Mononuclear cell (primary cell): ENCODE results near the gene STAU1. TPM values are rescaled to one million over a fixed set of nuclear protein-coding genes. Genes with fewer than 3 reads are reported as not detected.
"Not testable (repeated sequence)": the region's sequence is repeated elsewhere in the genome, so short reads cannot be mapped to it uniquely, and the experiment has no call there.

Experiments
- H3K27me3 ChIP-seq: 2 replicates; pipeline ENCODE4 v1.6.0; 2011; ENCODE audit warnings: low read length, control low read depth; ENCODE audit not compliant: insufficient read depth
- H3K4me1 ChIP-seq: 2 replicates; pipeline ENCODE4 v1.5.1; 2011; ENCODE audit warnings: mild to moderate bottlenecking, low read length, control low read depth; ENCODE audit not compliant: insufficient read depth
- H3K4me3 ChIP-seq: 2 replicates; pipeline ENCODE4 v1.5.1; 2011; ENCODE audit warnings: mild to moderate bottlenecking, low read length, moderate library complexity
- H3K9me3 ChIP-seq: 2 replicates; pipeline ENCODE4 v1.5.1; 2011; ENCODE audit warnings: low read depth, mild to moderate bottlenecking, control low read depth, low read length
- total RNA-seq: library from RNA; depleted of rRNA; stranded (reverse); fragments of >200 nt; gene quantifications from one replicate; pipeline ENCODE4 v1.2.3, GENCODE V29; 2012

The STAU1 gene
- total RNA-seq, 1 donor: 49.6 TPM

DNA sequence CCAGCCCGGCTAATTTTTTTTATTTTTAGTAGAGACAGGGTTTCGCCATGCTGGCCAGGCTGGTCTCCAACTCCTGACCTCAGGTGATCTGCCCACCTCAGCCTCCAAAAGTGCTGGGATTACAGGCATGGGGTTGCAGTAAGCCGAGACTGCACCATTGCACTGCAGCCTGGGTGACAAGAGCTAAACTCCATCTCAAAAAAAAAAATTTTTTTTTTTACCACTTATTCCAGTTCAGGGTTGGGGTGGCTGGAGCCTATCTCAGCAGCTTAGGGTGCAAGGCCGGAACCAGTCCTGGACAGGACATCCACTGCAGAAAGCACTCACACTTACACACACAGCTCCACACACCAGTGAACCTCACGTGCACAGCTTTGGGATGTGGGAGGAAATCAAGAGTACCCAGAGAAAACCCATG, 4.0 kb downstream of the STAU1 start:
- H3K4me3 ChIP-seq, H3K27me3 ChIP-seq: not testable (repeated sequence)
- peaks cover 42% of the 10 kb centered on the region for H3K4me1 ChIP-seq

DNA sequence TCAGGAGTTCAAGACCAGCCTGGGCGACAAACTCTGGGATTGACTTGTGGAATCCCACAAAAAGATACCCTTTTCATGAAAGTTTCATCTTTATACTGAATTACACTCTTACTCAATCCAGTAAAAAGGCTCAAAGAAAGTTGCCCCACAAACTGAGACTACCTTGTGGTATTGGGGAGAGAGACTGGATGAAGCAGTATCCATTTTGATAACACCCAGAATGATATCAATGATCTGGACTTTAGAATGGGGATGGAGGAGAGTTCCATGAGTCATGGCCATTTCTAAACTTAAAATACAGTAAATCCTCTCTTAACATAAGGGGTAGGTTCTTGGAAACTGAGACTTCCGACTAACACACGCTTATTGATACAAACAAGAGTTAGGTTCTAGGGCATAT, 4.7 kb downstream of the STAU1 start:
- H3K4me3 ChIP-seq: no peak overlapping the region
- H3K27me3 ChIP-seq: no peaks in the 10 kb centered on the region
- peaks cover 39% of the 10 kb centered on the region for H3K4me1 ChIP-seq
- H3K9me3 ChIP-seq: no peaks in the 10 kb centered on the region

More for the DNA sequence above, 4.0 kb downstream of the STAU1 start:
- not testable (repeated sequence) for H3K9me3 ChIP-seq

DNA sequence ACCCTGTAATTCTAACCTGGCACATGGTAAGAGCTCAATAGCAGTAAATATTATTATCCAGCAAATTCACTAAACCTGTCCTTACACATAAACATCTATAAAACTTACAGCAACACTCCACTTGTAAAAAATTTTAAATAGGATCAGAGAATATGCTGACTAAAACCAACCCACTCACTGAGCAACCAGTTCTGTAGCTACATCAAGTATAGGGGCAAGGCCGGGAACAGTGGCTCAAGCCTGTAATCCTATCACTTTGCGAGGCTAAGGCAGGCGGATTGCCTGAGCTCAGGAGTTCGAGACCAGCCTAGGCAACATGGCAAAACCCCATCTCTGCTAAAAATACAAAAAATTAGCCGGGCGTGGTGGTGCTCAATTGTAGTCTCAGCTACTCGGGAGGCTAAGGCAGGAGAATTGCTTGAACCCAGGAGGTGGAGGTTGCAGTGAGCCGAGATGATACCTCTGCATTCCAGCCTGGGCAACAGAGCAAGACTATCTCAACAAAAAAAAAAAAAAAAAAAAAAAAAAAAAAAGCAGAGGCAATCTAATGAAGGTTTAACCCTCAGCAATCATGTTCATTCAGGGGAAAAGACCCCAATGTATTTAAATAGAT, 6.8 kb downstream of the STAU1 start:
- no peak overlapping the region for H3K4me3 ChIP-seq
- H3K4me1 ChIP-seq: peaks cover 33% of the 10 kb centered on the region
- no peaks in the 10 kb centered on the region for H3K27me3 ChIP-seq
- H3K9me3 ChIP-seq: no peaks in the 10 kb centered on the region

DNA sequence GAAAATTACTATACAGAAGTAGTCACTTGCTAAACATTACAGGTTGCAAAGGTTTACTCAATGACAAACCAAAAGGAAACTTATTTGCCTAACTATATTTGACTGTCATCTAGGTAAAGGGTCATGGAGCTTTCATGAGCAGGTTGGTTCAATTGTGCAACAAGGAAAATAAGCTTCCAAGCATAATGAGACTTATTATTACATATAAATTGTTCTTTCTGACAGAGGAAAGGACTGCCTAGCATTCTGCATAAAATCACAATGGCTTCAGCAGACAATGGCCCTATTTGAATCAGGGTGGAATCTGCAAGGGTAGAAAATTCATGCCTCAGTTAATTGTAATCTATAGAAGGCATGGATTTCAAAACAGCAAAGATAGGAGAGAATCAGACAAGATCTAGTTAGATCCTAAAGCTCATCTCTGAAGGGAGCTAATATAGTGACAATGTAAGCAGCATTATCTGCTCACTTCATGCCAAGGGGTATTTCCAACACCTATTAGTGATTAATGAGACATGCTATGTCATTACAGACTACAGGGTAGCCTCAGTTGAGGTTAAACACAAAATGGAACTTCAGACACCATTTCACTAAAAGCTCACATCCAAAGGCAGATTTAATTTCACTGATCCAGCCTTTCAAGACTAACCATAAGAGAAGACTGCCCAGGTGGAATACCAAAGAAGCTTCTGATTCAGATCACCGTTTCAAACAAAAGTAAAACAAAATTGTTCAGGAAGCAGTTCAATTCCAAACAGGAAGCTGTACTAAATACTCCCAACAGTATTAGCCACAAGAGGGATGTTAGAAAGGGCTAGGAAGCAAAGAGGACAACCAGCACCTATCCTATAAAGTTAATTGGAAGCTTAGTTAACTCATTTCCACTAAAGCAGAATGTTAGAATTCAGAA, 8.5 kb downstream of the STAU1 start:
- Histone ChIP-seq H3K27me3 (no peaks in the 10 kb centered on the region), H3K4me1 (peaks cover 25% of the 10 kb centered on the region), H3K4me3 (no peak overlapping the region), H3K9me3 (no peaks in the 10 kb centered on the region)

DNA sequence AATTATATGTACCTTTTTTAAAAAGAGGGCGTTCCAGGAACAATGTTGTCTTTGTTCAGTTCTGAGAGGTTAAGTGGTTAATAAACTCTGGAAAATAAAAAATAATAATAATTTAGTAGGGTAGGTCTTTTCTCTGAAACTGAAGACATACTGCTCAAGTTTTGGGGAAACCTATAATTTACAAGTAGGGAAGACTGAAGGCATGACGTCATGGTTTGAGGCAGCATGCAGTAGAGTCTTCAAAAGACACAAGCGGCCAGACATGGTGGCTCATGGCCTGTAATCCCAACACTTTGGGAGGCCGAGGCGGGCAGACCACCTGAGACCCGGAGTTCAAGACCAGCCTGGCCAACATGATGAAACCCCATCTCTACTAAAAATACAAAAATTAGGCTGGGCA, 14.0 kb downstream of the STAU1 start:
- Histone ChIP-seq H3K4me1 (peaks cover 6% of the 10 kb centered on the region), H3K27me3 (no peaks in the 10 kb centered on the region), H3K4me3 (no peak overlapping the region), H3K9me3 (no peaks in the 10 kb centered on the region)

DNA sequence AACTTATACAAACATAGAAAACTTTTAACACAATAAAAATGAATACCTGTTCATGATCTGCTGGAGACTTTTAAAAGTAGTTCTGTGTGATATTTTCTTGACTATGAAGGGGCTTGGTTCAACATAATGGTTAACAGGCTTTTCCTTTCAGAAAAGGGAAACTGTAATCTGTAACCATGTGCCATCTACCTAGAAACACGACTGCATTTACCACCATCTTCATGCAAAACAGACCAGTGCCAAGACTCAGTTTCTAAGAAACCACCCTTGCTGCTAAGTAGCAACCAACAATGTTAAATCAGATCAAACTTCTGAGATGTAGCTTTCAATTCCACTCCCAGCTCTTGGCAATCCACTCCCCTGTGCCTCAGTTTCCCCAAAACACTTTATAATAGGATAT, 15.7 kb downstream of the STAU1 start:
- Histone ChIP-seq H3K27me3 (no peaks in the 10 kb centered on the region), H3K4me3 (no peak overlapping the region), H3K9me3 (no peaks in the 10 kb centered on the region), H3K4me1 (peaks cover 15% of the 10 kb centered on the region)

DNA sequence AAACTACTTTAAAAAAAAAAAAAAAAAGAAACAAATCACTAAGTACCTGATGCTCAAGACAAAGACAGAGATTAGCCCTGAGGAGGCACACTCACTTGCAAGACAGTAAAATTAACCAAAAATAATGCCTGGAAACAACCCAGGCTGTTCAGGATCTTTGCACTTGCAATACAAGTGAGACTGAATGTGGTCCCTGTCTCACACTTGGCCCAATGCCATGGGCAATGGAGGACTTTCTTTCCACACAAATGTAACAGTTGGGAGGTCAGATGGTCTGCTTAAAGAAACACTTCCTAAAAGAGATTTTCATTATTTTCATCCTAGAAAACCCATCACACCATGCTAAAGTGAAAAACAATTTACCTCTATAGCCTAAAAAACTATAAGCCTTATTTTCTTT, 16.2 kb downstream of the STAU1 start:
- no peaks in the 10 kb centered on the region for H3K9me3 ChIP-seq
- no peaks in the 10 kb centered on the region for H3K27me3 ChIP-seq
- peaks cover 15% of the 10 kb centered on the region for H3K4me1 ChIP-seq
- no peak overlapping the region for H3K4me3 ChIP-seq

DNA sequence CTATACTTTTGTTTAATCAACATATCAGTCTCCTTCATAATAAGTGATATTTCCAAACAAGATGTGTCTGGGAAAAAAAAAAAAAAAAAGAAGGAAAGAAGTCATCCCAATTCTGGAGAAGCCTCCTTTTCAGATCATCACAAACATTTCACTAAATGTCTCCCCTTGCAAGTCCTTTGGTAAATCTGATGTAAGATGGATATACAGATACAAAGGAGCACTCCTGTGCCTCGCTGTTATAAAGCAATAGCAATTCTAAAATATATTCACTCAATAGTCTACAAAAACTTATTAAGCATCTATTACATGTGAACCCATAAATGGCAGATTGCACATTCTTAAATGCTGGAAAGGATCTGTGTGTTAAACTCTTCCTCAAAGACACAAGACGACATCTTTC, 17.4 kb downstream of the STAU1 start:
- peaks cover 15% of the 10 kb centered on the region for H3K4me1 ChIP-seq
- no peak overlapping the region for H3K4me3 ChIP-seq
- H3K27me3 ChIP-seq: no peaks in the 10 kb centered on the region
- H3K9me3 ChIP-seq: no peaks in the 10 kb centered on the region

DNA sequence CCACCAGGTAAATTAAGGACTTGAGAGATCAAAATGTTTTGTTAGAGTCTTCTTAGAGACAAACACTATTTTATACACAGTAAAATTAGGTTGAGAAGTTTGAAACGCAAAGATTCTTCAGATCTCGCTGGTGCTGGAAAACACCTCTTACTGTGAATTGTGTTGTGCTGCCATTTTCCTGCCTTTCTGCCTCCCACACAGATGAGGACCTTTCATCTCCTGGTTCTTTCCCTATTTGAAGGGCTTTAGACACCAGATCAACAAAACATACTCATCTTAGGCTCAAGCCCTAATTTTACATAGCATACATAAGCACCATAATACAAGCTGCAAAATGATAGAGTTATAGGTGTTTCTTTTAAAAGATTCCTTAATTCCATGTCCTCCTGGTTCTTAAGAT, 18.6 kb downstream of the STAU1 start:
- no peak overlapping the region for H3K4me3 ChIP-seq
- peaks cover 15% of the 10 kb centered on the region for H3K4me1 ChIP-seq
- no peaks in the 10 kb centered on the region for H3K27me3 ChIP-seq
- H3K9me3 ChIP-seq: no peaks in the 10 kb centered on the region

DNA sequence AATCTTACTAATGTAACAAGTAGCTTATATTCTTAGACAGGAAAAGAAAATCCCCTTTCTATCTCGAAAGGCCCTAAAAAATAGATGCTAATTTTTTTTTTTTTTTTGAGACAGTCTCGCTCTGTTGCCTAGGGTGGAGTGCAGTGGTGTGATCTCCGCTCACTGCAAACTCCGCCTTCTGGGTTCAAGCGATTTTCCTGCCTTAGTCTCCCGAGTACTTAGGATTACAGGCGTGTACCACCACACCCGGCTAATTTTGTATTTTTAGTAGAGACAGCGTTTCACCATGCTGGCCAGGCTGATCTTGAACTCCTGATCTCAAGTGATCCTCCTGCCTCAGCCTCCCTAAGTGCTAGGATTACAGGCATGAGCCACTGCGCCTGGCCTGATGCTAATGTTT, 19.3 kb downstream of the STAU1 start:
- peaks cover 15% of the 10 kb centered on the region for H3K4me1 ChIP-seq
- H3K4me3 ChIP-seq, H3K27me3 ChIP-seq, H3K9me3 ChIP-seq: not testable (repeated sequence)

DNA sequence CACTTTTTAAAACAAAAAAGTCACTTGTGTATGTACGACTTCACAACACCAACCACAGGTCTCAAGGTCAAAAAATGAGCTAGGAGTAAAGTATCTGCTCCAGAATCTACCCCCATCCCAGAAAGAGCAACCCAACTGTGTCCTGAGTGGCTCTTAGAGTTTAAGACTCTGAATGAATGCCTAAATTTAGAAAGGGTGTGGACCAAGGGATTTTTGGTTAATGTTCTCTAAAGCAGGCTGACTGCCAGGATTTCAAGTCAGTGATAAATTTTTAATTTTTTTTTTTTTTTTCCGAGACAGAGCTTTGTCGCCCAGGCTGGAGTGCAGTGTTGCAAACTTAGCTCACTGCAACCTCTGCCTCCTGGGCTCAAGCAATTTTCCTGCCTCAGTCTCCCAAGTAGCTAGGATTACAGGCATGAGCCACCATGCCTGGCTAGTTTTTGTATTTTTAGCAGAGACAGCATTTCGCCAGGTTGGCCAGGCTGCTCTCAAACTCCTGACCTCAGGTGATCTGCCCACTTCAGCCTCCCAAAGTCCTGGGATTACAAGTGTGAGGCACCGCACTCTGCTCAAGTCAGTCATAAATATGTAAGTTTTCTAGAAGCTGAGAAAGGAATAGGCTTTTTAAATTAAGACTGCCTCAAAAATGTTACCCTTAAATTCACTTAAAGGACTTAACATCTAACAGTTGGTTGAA, 20.2 kb downstream of the STAU1 start:
- peaks cover 15% of the 10 kb centered on the region for H3K4me1 ChIP-seq
- no peaks in the 10 kb centered on the region for H3K9me3 ChIP-seq
- H3K4me3 ChIP-seq: no peak overlapping the region
- H3K27me3 ChIP-seq: no peaks in the 10 kb centered on the region

DNA sequence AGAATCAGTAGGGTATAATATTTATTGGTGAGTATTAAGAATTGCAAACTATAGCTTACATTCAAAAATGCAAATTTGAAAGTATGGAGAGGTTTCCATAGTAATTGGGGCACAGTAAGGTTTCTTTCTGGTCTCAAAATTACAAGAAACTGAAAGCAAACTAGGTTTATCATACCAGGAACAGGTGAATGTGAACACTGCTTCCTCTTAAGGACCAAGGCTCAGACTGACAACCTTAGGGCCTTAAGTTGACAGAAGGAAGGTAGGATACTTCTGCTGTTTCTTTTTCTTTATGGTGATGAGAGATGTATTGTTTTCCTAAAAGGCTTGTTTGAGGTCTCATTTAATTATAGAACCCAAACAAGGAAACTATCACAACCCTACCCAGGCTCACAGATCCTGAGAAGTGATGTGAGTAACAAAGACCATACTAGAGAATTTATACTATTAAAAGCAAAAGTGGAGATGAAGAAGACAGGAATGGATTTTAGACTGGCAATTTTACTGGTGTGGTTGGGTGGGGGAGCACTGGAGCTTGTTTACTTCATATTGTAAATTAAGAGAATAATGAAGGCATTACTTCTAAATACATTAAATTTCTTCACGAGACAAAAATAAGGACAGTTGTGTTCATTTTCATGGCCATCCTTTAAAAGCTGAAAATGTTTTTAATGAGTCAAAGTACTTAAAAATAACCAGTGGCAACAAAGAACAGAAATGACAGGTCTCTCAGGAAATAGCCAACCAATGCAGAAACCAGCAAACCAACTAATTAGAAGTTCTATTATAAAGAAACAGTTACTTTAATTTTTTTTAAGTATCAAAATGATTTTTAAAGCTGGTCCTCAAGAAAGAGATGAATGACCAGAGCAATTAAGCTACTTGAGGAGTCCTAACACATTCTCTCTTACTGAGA, 21.3 kb downstream of the STAU1 start:
- Histone ChIP-seq H3K4me3 (no peak overlapping the region), H3K4me1 (peaks cover 15% of the 10 kb centered on the region), H3K9me3 (no peaks in the 10 kb centered on the region), H3K27me3 (no peaks in the 10 kb centered on the region)

DNA sequence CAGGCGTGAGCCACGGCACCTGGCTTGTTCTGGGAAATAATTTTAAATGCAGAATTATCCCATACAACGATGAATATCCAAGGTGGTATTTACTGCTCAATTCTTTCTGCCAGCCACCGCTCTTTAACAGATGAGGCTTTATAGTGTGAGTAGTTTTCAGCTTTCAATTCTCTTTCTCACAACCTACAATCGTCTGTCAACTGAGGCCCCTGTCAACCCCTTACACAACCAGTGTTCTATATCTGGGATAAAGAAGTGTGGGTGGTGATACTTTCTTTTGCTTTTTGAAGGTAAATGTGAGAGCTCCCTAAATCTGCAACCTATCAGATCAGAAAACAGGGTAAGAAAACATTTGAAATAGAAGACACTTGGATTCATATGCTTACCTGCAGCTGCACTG, 22.5 kb downstream of the STAU1 start:
- no peaks in the 10 kb centered on the region for H3K9me3 ChIP-seq
- no peak overlapping the region for H3K4me3 ChIP-seq
- H3K27me3 ChIP-seq: no peaks in the 10 kb centered on the region
- peaks cover 15% of the 10 kb centered on the region for H3K4me1 ChIP-seq

DNA sequence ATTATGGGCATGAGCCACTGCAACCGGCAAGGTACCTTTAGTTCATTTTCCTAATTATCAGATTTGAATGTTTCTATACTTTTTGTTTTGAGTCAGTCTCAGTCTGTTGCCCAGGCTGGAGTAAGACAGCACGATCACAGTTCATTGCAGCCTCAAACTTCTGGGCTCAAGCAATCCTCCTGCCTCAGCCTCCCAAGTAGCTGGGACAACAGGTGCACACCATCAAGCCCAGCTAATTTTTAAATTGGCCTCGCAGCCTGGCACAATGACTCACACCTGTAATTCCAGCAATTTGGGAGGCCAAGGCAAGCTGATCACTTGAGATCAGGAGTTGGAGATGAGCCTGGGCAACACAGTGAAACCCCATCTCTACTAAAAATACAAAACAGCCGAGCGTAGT, 24.4 kb downstream of the STAU1 start:
- Histone ChIP-seq H3K4me1 (peaks cover 10% of the 10 kb centered on the region), H3K4me3 (no peak overlapping the region), H3K27me3 (no peaks in the 10 kb centered on the region), H3K9me3 (no peaks in the 10 kb centered on the region)
